HG03025 (cell line): ENCODE data around the gene ELL2.

Experiments used
- ATAC-seq: cut with Tn5 transposase; IDR thresholded peaks from one replicate; pipeline ENCODE4 v1.9.1; 2021; ENCODE audit warnings: mild to moderate bottlenecking, moderate library complexity; ENCODE audit not compliant: unreplicated experiment, low FRiP score

ELL2 gene

DNA sequence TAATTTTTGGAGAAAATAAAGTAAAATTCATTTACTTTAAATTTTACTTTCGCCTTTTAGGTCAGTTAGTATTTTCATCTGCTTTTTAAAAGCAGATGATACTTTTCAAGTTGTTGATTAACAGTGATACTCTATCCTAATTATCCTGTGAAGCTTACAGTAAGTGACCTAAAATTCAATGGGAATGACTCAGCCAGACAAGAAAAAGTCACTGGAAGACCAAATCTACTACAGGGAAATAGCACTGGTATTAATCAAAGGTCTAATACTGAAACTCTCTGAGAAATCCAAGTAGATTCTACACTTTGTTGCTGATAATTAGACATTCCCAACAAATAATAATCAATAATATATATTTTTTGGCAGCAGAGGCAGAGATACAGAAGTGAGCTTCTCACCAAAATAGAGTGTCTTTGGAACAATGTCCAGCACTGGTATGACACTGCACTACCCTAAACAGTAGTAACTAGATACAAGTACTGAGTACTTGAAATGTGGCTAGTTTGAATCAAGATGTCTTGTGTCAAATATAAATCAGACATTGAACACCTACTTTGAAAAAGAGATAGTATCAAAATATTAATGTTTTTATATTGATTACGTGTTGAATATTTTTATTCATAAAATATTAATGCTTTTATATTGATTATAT, 22.8 kb upstream of the ELL2 start:
- no peak for ATAC-seq

DNA sequence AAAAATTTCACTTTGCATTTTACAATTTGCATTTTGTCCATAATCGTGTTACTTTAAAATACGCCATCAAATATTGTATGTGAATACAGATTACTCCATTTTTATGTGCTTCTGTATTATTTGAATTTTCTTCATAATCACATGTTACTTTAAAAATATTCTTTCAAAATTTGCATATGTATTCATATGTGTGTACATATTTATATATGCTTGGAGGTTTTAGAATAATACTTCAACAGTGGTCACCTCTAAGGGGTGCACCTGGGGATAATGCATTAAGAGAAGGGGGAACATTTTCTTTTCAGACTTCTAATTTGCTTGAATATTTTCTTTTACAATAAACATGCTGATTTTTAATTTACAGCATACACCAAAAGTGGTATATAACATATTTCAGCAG, 21.9 kb upstream of the ELL2 start:
- no peak for ATAC-seq

DNA sequence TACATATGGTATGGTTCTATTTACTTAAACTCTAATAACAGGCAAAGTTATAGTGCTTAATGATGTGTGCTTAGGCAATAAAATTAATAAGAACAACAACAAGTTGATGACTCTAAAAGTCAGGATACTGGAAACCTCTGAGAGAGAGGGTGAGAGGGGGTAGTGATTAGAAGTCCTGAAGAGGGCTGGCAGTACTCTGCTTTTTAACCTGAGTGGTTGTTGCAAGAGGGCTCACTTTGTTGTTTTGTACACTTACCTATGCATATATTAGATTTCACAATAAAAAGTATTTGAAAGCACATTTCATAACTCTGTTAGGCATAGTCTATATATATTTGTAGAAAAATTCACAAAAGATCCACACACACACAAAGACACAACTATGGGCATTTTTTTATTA, 21.4 kb upstream of the ELL2 start:
- no peak for ATAC-seq

DNA sequence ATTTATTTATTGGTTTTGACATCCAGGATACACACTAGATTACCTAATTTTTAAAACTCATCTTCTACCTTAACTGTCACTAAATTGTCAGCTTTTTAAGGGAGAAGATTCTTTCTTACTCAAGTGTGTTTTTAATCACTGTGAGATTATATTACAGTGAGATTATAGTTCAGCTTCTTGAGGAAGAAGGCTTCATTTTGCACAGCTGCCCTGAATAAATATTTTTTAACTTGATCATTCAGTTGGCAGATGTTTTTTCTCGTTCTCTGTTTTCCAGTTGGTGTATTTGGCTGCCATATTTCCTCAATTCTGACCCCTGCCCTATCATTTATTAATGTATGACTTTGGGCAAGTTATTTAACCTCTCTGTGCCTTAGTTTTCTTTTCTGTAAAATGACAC, 15.0 kb upstream of the ELL2 start:
- ATAC-seq, result no peak

DNA sequence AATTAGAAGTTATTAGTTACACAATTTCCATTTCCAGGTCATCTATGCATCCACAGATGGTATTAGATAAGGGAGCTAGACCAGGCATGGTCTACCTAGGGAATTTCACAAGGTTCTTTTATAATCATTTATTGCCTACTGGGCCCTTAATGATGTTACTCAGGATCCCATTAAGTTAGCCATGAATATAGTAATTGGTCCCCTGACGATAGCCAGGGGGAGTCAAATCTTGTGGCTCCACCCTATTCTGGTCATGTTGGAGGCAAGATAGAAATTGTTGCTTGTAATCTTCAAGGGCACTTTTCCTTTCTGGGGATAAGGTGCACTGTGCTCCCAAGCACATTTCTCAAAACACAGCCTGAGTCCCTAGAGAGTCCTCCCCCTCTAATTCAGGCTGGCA, 14.1 kb upstream of the ELL2 start:
- ATAC-seq, result no peak

DNA sequence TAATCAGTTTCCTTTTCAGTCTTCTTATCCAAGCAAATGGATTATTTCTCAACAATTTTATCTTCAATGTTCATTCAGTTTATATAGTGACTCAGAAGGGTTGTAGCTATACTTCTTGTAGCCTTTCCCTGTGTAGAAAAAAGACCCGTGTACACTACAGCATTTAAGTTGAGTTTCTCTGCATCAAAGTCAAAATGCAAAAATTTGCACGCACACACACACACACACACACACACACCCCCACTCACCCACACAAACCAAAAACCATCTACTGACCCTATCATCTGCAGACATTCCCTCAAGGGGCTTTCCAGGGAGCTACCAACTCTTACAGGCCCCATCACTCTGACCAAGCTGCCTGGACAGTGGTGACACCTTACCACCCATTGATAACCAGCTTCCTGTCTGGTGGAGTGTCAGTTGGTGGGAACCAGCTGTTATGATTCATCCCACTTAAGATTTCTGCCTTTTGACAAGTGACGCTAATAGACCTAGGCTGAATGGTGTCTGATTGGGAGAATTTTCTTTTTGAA, 12.2 kb upstream of the ELL2 start:
- ATAC-seq, result no peak

DNA sequence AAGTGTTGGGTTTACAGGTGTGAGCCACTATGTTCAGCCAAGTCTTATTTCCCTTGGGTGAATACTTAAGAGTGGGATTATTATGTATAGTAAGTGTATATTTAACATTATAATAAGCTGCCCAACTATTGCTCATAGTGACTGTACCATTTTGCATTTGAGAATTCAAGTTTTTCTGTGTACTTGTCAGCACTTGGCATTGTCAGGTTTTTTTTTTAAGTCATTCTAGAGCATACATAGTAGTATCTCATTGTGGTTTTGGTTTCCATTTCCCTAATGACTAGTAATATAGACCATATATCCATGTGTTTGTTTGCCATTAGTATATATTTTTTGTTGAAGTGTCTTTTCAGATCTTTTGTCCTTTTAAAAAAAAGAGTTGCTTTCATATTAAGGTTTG, 10.5 kb upstream of the ELL2 start:
- ATAC-seq, result no peak

DNA sequence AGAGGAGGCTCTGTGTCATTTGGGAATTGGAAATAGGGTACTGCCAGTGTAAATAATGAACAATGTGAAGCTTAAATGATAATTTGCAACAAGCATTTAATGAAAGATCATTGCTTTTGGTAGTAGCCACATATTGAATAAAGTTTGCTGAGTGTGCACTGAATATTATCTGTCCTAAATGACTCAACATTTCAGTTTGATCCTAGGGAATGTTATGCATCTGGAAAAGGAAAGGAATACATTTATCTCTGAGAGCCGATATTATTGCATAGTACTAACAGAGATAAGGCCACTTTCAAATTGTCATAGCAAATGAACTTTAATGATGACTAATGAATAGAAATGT, 8.7 kb upstream of the ELL2 start:
- no peak for ATAC-seq

DNA sequence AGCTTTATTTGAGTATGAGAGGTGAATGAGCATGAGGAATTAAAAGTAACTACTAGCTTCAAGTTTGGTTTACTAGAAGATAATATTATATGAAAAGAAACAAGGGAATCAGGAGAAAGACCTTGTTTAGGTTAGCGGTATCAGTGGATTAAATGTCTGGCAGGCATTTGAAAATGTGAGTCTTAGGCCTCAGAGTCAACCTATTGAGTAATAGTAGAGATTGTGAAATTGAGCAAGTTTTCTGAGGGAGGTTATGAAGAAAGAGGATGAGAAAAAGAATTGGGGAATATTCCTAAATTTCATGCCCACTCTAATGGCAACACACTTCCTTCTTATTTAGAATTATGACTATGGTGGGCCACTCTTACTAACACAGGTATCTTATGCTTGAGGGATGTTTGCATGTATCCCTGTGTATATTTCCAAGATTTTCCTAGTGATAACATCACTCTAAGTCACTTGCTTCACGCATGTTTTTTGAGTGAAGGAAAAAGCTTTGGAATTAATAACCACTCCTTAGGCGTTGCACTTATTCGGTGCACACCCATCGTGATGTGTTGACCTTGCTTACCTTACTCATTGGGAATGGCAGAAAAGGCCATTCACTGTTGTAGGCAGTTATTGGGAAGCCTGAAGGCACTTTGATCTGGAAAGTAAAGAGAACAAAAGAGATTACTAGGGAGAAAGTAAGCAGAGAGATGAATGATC, 8.2 kb upstream of the ELL2 start:
- no peak for ATAC-seq

DNA sequence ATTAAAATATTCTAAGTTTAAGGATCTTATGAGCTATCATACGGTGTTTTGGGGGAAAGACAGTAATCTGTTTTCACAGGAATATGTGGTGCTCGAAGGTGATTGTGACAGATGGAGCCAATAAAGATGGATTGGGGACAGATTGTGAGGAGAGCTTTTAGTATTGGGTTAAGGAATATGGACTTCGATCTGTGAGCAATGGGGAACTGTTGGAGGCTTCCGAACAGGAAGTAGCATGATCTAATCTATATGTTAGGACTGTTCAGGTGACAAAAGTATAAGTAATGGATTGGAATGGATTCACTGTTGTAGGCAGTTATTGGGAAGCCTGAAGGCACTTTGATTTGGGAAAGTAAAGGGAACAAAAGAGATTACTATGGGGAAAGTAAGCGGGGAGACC, 7.4 kb upstream of the ELL2 start:
- ATAC-seq, result no peak

DNA sequence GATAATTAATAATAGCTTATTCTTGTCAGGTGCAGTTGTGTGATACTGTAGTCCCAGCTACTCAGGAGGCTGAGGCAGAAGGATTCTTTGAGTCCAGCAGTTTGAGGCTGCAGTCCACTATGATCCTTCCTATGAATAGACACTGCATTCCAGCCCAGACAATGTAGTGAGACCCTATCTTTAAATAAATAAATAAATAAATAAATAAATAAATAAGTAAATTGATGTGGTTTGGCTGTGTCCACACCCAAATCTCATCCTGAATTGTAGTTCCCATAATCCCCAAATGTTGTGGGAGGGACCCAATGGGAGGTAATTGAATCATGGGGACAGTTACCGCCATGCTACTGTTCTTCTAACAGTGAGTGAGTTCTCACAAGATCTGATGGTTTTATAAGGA, 5.6 kb upstream of the ELL2 start:
- ATAC-seq, result no peak

DNA sequence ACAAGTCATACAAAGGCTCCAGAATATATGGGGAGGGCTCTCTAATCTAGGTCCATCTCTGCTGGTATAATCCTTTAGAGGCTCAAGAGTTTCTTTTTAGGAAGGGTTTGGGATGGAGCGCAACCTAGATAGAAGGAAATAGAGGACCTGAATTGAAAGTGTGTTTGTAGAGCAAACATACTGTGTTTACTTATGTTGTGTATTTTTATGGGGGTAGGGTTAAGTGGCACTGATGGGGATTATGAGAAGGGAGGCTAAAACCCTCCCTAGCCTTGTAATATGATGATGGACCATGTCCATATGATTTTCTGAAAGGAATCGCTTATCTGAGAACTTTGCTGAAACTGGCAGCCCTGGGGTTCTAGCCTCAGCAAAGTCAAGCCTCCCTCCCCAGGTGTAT, 4.4 kb upstream of the ELL2 start:
- ATAC-seq, result no peak

DNA sequence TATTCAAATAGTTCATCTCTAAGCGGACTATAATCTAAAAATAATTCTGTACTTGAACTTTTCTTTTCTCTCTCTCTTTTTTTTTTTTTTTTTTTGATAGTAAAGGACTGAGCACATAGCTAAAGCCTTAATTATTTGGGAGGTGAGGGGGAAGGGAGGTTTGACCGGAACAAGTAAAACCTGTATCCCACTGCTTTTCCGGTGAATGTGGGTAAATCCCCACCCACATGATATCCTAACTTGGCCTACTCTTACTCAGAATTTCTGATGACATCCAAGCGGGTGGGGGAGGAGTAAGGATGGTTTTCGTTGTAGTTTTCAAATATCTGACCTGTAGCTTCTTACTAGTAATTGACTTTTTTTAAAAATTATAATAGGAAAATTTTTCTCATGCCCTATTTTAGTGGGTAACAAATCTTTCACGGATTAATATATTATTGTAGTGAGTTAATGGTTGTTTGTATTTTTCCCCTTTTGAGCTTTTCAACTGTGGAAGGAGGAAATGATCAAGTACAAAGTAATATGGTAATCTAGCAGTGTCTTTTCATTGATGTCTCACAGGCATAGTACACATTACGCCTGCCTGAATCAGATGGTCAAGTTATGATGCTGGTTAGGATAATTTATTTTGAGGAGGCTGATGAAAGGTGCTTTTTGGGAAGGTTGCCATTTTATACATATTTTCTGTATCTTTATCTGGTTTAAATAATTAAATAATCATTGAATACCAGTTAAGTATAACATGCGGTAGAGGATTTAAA, 2.2 kb upstream of the ELL2 start:
- no peak for ATAC-seq

DNA sequence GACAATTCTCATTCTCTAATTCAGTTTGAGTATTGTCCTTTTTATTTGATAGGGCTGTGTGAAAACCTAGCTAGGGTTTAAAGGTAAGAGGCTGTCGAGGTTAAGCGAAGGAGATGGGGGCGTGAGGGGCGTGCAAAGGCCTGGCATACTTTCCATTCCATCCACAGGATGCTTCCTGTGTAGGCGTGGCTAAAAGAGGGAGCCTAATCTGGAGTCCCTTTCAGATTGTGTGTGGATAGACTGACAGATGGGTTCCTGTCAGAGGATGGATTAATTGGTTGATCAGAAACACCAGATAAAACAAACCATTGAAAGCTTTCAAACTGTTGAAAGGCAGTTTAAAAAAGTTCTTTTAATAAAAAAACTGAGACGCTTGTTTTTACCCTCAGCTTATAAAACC, 1.1 kb upstream of the ELL2 start:
- no peak for ATAC-seq

DNA sequence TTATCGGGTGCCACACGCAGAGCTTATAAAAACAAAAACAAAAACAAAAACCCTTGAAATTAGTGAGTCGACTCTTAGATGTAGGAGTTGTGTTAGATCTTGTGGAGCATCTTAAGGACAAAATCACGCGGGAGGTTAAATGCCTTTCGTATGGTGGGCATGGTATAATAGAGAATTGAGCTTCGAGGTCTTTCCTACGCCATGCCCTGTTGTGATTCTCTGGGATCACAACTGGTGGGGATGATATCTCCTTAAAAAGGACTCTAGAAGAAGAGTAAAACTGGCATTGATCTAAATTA, 773 bp upstream of the ELL2 start:
- no peak for ATAC-seq

DNA sequence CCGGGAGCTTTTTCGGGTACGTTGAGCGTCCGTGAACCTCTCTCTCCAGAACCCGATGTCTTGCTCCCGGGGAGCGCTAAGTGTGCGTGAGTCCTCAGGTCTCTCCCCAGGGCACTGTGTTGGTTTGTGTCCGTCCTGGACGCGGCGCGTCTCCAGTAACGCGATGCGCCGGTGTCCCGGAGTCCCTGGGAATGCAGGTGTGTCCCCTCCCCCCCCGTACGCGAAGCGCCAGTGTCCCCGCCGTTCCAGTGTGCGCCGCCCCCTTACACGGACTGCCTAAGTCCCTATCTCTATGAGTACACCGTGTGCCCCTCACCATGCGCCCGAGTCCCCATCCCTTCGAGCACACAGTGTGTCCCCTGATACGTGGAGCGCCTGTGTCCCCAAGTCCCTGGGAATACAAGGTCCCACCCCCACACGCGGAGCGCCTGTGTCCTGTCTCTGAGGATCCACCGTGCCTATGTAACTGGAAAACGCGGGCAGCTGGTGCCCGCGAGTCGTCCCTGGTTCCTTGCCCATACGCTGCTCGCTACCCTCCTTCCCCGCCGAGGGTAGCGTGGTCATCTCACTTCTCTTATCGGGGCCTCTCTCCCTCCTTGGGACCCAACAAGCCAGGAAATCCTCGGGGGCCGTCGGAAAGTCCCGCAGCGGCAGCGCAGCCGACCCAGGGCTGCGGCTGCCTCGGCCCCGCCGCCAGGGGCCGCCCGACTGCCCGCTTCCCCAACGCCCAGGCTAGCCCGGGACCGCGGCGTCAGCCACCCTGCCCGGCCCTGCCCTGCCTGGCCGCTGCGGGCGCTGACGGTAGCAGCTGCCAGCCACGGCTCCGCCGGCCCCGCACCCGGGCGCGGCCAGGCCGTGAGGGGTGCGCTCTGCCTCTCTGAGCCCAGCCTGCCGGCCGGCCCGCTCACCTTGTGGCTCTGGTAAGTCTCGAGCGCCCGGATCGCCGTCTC, 709 bp downstream of the ELL2 start:
- ATAC-seq, result peak; percentile 55

DNA sequence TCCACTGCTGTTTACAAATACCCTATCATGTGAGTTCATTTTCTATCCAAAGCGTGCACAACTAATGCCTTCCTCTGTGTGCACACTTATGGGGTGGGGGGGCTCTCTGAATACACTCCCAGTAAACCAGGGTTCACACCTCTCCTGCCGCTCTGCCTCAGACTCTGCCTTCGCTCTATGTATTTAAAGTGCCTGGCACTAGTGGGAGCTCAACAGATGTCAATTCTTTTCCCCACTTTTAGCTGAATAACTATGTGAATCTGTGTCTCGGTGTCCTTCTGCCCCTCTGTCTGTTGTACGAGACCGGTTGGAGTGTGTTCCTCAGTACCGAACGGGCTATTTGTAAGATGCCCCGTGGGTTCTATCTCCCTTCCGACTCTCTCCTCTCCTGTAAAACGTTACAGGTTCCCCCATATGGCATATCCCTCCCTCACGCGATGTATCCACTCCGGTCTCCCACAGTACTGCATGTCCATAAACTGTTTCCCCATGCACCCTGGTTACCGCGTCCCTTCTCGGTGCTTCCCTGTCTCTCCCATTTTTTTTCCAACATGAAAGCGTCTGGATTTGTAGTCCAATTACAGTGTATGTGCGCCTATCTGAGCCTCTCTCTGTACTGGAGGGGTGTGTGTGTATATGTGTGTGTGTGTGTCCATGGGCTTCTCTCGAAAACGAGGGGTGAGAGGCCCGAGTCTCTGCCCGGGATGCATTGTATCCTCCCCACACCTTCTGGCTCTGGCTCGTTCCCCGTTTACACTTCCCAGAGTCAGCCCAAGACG, 1.6 kb downstream of the ELL2 start:
- no peak for ATAC-seq

DNA sequence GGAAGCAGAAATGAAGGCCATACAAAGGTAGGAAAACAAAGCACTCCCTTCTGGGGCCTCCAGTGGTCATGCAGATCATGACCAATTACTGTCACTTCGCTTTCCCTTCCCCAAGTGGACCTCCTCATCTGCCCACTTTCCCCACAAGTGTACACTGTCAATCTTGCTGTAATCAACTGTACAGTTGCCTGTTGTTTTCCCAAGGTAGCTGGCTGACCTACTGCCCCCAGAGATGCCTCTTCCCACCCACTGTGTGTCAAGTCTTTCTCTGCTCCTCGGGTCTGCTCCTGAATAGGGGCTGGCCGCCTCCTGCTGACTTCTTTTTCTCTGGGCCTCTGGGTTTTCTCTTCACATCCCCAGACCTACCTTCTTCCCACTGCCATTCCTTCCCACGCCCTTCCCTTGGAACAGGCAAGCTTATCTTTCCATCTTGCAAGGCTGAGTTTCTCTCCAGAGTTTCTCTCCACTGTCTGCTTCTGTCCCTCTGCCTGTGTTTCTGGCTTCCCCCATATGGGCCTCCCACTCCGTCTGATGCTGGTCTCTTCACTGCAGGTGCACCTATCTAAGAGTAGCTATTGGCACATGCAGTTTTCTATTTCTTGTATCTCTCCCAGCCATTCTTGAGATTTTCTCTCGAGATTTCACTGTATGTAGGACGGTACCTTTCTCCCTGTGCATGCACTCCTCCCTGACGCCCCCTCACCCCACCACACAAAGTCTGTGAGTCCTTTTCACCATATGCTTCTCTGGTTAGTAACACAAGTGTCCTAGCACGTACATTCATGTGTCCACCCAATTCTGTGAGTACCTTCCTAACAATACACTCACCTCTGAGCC, 2.4 kb downstream of the ELL2 start:
- ATAC-seq, result no peak

DNA sequence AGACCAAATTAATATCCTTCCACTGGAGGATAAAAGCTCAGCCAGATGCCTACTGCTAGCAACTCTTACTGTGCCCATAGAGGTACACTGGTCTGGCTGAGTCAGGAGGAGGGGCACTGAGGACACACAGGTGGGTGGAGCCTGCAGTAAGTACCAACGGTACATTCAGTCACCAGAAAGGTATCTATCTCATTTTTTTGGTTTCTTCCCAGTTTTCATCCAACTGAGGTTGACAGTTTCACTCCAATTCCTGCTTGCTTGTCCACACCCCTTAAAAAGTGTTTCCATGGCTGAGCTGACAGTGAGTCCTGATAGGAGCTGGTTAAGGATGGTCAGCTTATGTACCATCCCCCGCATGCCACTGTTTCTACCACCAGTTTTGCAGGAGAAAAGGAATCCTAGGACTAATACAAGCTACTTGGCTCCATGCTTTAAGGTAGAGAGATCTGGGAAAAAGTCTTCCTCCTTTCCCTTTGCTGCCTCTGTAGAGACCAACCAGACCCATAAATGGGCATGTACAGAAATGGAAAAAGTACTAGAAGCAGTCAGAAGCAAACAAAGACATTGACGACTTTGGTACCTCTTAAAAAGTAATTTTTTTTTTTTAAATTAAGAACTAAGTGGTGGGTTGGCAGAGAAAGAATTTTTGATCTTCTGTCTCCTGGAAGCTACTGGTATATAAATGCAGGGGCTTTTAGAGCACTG, 3.2 kb downstream of the ELL2 start:
- no peak for ATAC-seq
